NCI-H187 (cell line): ENCODE measurements around the gene MCL1.

Experiments
- DNase-seq, 2 experiments: peaks; one replicate each; lab custom pipeline; 2025; lab: John Stamatoyannopoulos, UW

Gene MCL1

DNA sequence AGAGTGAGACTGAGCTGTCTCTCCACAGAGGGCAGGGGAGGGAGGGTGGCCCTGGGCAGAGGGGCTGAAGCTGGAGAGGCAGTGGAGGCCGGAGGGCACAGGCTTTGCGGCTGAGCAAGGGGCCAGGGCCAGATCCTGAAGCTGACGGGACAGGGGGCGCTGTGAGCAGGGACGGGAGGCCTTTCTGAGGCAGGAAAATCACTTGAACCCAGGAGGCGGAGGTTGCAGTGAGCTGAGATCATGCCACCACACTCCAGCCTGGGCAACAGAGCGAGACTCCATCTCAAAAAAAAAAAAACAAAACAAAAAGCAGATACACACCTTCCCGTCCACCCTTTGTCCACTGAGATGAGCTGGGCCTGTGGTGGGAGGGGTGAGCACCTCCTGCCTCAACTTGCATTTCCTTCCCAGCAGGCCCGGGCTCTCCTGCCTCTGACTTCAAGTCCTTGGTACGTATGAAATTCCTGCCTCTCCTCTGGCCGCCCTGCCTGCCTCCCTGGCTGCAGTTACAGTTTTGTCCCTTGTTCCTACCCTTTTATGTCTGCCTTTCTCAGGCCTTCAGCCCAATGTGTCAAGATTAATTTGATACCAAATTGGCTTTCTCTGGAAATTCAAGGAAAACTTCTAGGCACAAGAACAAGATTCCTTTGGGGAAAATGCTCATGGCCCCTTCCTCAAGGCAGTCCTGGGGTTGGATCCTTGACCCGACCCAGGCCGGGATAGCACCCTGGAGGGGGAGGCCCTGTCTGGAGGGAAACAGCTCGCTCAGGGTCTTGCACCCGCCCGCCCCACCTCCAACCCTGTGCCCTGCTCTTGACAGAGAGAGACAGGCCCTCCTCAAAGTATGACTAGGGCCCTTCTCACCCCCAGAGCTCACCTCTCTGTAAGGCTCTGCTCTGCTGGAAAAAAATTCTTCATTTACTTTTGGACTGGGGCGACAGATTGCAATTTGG, 41.4 kb downstream of the MCL1 start:
- no peak for DNase-seq

DNA sequence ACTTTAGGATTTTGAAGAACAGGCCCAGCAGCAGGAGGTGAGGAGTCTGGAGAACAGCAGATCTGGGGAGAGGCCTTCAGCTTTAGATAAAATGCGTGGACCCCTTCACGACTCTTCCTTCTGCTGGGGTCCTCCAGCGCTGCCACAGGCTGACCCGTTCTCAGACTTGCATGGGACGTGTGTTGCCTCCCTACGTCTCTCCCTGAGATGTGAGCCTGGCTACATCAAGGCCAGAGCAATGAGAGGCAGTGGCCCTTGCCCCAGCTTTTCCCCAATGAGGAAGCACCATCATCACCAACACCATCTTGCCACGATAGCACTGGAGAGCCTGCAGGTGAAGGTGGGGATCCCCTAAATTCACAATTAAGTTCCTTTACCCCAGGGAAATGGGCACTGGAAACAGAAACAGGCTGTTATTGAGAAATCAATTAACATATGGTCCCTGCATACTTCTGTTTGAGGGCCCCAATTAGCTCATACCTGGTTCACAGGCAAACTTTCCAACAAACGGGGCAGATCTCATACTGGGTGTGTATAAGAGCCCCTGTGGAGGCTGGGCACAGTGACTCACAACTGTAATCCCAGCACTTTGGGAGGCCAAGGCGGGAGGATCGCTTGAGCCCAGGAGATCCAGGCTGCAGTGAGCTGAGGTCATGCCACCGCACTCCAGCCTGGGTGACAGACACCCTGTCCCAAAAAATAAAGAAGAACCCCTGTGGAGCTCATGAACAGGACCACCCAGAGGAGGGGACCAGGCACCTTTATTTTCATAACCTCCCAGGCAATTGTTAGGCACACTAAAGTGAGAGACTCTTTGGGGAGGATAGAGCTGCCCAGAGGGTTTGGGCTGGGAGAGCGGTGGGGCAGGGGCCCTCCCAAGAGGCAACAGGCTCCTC, 42.3 kb downstream of the MCL1 start:
- DNase-seq, result no peak

DNA sequence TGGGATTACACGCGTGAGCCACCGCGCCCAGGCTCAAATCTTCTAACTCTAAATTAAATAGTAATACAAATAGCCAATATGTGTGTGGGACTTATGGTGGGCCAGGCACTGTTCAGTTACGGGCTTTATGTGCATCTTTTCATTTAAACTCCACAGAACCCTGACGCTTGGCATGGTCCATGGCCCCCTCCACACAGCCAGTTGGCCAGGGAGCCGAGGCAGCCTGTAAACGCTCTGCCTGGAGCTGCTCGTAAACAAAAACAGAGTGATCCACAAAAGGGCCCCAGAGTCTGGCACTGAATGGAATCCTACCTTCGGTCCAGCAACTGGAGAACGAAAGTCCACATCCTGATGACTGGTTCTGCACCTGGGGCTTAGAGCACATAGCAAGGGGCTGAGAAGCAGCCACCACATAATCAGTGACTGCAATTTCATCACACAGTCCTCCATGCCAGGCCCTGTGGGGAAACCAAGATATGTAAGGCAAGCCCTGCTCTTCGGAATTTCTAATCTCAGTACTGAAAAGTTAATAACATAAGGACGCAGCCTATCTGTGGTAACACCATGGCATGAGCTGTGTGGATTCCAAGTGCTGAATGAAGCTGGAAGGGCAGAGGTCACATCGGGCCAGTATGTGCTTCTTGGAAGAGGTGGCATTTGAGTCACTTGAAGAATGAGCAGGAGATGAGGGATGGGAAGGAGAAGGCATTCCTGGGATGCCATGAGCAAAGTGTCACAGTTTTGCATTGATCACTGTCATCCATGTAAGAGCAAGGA, 43.7 kb downstream of the MCL1 start:
- no peak for DNase-seq

DNA sequence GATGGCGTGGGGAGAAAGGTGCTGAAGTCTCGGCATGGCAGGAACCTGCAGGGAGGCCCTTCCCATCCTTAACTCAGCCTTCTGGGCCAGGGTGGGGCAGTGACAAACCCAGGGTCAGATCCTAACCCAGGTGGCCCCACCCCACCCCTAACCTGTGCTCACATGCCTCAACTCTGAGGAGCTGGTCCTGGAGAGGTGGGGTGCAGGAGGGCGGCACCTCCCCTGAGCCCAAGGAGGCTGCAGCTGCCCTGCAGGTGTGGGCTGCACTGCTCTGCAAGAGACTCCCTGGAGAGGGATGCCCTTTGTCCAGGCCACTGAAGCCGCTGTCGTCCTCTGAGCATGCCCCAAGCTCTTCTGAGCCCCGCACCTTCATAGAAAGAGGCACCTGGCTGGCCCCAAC, 45.4 kb downstream of the MCL1 start:
- no peak for DNase-seq

DNA sequence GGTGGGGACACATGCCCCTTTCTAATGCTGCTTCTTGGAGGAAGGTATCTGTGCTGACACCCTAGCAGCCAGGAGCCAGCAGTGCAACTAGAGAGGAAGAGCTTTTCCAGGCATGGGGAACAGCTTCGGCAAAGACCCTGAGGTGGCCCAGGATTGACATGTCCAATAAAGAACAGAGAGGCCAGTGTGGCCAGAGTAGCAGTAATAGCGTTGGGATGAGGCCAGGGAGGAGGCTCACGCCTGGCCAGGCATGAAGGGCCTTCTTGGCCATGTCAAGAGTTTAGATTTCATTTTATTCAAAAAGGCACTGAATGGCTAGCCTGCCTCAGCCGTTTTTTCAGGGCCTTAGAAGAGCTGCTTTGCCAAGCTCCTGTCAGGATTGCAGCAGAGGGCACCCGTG, 46.5 kb downstream of the MCL1 start:
- no peak for DNase-seq

DNA sequence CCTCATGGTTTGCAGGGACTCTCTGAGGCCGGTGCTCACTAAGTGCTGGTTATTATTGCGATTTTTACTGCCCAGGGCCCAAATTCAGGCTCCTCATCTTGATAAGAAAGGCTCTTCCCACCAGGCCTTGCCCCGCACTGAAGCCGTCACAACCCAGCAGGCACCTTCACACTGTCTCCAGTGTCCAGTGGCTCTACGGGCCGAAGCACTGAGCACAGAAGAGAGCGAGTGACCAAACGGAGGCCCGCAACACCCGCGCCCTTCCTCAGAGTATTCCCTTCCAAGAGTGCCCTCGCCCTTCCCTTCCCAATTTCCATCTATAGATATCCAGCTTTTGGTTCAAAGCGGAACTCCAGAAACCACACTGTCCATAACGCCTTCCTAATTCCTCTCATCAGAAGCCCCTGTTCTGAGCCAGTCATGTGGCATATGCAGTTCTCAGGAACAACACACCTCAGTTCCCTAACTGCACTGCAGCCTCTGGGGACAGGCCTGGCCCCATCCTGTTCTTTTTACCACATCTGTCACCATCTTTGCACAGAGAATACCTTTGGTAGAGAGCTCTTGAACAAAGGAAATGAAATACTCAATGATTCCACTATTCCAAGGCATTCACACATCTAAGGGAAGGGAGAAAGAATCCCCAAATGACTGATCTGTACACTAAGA, 48.8 kb downstream of the MCL1 start:
- DNase-seq, result no peak

DNA sequence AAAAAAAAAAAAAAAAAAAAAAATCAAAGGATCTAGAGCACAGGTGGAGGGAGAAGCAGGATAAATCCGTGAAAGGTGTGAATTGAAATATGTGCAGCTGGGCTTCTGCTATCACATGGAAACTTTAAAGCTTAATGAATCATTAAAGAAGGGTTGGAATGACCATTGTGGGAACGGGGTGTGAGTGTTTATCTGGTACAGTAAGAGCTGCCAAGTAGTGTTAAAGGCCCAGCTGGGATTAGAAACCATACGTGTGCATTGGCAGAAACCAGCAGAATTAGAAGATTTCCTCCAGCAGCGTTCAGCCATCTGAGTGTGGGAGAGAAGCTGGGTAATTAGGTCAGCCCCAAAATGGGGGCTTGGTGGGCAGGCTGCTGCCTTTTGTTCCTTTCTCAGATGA, 50.4 kb downstream of the MCL1 start:
- DNase-seq, result no peak

DNA sequence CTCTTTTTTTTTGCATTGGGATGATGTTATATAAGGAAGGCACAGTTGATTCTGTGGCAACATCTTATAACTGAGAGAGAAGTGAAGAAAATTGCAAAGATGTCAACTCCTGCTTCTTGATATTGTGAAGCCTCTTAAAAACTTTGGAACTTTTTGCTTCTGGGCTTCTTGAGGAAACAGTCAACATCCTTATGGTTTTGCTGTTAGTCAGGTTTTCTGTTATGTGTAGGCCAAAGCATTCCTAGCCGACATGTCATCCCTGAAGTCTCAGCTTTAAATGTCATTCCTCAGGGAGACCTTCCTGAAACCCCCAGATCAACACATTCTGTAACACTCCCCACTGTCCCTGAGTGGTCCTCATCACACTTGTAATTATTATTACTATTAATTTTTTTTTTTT, 51.2 kb downstream of the MCL1 start:
- no peak for DNase-seq

DNA sequence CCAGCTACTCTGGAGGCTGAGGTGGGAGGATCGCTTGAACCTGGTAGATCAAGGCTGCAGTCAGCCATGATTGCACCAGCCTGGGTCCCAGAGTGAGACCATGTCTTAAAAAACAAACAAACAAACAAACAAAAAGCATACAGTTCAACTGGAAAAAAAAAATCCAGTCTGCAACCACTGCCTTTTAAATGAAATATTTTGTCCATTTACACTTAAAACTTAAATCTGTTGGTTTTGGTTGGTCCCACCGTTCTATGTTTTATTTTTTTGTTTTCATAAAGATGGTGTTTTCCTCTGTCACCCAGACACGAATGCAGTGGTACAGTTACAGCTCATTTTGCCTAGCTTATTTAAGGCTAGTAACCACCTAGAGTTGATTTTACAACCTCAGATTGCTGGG, 54.1 kb downstream of the MCL1 start:
- no peak for DNase-seq
